HG02852 (cell line): Measurements from ENCODE around the gene PDZD2.
"Not testable (repeated sequence)": the region's sequence is repeated elsewhere in the genome, so short reads cannot be mapped to it uniquely, and the experiment has no call there.

Experiments
- ATAC-seq: cut with Tn5 transposase; IDR thresholded peaks from one replicate; pipeline ENCODE4 v1.9.1; 2021; ENCODE audit warnings: mild to moderate bottlenecking, moderate library complexity; ENCODE audit not compliant: unreplicated experiment

PDZD2 gene

DNA sequence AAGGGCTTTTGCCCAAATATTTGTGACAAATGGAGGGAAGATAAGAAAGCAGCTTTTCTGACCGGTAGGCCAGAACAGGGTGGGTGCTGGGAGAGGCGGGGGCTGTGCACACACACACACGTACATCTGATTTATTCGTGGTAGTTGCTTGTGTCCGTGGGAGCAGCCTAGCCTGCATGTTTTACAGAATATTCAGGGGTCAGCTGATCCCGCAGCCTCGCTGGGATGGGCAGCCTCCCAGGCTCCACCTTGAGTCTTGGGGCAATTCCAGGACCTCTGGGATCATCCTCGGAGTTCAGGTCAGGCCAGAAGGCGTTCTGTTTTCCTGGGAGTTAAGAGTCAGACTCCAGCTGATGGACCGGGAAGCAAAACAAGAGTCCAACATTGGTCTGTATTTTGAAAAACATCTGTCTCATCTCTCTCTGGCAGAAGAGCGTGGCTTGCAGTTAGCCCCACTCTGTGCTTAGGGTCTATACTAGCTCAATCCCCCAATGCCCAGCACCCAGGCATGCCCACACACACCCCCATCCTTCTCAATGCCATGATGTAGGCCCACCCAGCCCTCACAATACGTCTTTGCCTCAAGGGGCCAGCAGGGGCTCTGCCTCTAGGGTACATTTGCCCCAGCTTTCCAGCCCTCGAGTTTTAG, 324.6 kb downstream of the PDZD2 start:
- ATAC-seq = no peak

DNA sequence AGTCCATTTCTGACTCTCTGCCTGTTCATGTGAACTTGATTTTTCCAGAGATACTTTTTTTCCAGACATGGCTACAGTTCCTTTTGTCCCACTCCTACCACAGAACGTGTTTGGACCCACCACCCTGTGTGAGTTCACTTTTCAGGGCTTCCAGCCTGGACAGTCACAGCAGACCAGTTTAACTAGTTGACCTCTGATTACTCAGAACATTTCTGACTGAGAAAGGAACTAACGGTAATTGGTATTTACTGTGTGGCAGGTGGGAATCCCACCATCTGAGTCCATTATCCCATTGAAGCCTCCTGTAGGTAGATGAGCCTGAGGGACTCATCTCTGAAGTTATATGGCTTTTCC, 325.1 kb downstream of the PDZD2 start:
- no peak for ATAC-seq

DNA sequence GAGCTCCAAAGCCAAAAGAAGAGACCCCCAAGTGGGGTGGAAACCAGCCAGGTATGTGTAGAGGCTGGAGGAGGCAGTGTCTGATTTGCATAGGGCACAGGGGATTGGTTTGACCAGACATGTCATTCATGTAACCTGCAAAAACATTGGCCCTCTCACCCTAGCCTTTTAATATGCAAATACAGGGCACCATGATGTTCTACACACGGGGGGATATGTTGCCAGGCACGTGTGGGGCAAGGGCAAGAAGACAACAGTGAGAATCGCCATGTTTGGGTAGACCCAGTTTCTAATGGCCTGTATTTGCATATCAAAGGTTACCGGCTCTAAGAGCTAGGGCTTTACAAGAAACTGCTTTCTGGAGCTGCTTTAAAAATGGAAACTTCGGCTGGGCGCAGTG, 326.3 kb downstream of the PDZD2 start:
- ATAC-seq = no peak

DNA sequence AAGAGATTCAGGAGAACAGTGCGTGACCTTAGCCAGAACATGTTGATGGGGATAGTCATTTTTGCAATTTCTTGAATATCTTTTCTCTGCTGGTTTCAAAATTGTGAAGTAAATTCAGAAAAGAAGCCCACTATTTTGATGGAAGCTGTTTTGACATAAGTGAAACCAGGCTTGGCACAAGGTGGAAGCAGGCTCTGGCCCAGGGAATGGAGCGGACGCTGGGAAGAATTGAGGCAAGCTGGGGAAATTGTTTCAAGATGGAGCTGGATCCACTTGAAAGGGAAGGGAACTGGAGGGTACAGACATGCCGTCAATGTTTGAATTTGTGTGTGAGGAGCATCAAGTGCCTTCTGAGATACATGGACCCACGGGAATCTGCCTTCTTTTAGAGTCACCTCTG, 328.0 kb downstream of the PDZD2 start:
- no peak for ATAC-seq

DNA sequence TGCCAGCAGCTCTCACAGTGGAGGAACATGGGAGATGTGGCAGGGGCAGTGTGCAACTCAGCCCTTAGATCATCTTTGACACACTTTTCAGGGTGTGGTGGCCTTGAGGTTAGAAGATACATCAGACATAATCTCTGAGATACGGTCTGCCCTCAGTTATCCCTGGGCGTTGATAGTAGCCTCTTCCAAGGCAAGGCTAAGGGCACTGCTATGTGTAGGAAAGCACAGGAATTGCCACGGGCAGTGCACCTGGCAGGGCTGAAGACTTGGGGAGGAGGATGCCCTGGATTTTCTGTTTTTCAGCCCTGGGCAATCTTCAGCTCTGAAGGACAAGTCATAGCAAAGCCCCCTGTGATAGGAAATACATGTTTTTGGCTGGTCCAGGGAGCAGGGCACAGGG, 328.5 kb downstream of the PDZD2 start:
- ATAC-seq = no peak

DNA sequence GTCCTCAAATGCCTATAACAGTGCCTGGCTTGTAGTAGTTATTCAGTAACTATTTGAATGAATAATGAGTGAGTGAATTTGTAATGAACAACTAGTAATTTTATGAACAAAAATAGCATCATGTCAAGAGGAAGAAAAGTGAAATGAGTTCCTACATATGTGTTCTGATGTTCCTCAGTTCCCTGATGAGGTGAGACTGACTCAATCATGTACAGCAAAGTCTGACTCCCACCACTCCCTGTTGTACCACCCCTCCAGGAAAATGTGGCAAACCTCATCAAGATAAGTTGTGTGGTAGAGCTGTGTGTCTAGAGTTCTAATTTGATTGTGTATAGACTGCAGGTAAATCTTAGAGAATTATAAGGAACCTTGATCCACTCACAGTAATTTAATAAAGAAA, 333.6 kb downstream of the PDZD2 start:
- no peak for ATAC-seq

DNA sequence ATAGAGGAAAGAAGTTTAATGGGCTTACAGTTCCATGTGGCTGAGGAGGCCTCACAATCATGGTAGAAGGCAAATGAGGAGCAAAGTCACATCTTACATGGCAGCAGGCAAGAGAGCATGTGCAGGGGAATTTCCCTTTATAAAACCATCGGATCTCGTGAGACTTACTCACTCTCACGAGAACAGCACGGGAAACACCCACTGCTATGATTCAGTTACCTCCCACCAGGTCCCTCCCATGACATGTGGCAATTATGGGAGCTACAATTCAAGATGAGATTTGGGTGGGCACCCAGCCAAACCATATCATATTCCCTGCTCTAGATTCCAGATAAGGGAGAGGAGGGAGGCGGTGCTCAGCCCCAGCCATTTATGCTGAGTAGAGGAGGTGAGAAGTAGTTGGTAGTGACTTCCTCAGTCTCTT, 336.3 kb downstream of the PDZD2 start:
- not testable (repeated sequence) for ATAC-seq

DNA sequence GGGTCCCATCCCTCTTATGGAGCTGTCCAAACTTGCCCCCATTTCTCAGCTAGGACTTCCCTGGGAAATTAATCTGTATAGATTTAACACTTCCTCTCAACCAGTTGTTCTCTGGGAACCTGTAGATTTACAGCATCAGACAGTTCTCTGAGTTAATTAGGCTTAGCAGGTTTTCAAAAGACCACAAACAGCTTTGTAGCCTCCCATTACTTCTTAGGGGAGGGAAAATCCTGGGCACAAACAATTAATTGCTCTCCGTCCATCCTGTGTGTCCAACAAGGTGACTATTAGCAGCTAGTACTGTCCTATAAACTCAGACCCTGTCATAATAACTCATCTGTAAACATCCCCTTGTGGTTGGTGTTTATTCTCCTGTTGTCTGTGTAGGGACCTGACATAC, 337.2 kb downstream of the PDZD2 start:
- ATAC-seq = no peak

DNA sequence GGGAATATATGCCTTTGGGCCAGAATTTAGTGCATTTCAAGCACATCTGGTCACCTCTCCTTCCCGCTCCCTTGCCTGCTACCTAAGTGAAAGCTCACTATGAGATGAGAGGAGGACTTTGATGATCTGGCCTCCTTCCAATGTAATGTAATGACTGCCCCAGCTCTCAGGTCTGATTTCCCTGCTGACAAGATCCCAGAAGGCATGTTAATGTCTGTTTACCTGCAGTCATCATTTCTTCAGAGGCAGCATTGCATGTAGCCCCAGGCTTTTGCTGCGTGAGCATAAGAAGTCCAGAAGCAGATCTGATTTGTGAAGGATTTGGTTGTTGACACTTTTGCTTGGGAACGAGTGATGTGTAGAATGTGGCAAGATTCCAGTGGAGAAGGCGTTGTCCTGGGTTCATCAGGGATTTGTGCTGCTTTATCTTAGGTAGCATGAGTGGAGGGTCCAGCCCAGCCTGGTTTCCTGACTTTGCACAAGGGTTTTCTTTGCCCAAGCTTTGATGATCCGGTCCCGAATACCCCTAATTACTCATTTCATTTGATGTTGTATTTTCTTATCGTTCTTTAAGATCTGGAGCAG, 342.5 kb downstream of the PDZD2 start:
- ATAC-seq = no peak

DNA sequence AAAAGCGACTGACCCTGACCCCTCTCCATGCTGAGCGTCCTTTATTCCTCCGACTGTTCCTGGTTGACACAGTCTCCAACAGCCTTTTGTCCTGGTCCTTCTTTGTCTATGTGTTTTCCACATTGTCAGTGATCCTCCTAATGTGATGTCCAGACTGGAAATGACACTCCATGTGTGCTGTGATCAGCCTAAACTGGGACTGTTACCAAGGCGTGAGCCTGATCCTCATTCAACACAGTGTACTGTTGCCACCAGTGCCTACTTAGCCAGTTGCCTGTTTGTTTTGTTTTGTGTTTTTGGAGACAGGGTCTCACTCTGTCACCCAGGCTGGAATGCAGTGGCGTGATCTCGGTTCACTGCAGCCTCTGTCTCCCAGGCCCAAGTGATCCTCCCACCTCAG, 343.1 kb downstream of the PDZD2 start:
- no peak for ATAC-seq

DNA sequence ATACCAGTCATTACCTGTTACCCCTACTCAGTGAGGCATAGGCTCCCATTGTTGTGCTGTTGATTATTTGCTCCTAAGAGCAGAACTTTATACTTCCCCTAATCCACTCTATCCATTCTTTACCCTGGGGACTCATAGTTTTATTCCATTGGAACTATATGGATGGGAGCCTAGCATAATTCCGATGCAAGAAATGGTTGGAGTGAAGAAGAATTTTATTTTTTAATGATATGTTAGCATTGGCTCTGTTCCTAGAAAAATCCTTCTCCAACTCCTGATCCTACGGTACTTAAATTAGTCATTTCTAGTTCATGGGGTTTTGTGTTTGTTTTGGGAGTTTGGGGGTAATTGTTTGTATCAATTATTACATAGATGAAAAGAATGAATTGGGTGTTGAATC, 343.7 kb downstream of the PDZD2 start:
- no peak for ATAC-seq

DNA sequence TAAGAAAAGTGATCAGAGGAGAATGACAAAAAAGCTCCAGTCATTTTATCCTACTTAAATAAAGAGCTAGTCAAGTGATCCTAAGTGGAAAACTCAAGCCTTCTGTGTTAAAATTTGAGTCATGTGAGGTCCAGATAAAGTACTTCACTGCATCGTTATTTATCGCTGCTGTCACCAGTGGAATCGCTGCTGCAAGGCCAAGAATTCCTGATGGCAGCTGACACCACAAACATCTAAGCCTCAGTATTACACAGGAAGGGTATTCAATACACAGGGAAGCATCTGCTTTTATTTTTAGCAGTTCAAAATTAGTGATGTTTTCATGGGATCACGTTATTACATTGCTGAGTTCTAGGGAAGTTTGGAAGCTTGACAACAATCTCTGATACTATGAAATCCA, 344.9 kb downstream of the PDZD2 start:
- no peak for ATAC-seq

DNA sequence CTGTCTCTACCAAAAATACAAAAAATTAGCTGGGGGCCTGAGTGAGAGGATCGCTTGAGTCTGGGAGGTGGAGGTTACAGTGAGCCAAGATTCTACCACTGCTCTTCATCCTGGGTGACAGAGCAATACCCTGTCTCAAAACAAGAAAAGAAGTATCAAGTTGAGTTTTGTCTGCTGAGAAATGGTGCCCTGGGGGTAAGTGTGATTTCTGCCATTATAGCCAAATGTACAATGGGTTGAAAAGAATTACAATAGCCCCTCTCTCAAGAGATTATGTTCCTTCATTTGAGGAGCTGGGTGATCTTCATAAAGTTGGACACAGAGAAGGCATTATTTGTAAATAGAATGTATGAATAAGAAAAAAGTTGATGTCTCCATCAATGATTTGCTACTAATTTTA, 345.8 kb downstream of the PDZD2 start:
- ATAC-seq = no peak

DNA sequence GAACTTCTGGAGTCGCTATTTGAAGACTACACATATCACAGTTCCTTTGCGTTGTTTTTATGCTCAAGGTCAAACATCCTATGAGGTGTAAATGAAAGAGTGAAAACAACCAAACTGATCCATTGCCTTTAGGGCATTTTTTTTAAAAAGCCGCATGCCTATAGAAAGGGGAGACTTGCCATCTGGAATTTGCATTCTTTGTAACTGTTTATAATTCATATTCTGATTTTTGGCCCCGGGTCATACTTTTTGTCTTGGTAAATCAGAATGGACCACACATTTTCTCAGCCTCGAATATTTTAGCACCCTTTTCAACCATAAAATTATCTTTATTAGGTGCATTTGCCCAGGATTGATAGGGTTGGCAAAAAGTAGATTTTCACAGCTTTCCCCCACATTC, 347.2 kb downstream of the PDZD2 start:
- no peak for ATAC-seq

DNA sequence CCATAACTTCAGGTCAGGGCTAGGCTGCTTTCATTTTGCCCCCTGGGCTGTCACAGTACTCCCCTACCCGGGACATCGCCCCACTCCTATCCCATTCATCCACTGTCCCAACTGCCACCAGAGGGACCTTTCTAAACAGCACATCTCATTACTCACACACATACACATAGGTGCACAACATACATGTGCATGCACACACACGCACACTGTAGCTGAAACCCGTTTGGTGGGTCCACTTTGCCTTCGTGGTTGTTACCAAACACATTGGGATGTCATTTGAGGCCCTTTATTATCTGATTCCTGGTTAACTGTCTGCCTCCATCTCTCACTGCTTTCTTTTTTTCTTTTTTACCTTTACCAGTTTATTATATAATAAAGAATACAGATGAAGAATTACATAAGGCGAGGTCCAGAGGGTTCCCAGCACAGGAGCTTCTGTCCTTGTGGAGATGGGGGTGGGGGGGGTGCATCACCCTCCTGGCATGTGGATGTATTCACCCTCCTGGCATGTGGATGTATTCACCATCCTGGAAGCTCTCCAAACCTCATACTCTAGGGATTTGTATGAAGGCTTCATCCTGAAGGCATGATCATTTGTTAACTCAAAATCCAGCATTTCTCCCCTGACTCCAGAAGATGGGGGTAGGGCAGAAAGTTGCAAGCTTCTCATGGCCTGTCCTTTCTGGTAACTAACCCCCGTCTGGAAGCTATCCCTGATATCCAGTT, 349.2 kb downstream of the PDZD2 start:
- ATAC-seq = no peak

DNA sequence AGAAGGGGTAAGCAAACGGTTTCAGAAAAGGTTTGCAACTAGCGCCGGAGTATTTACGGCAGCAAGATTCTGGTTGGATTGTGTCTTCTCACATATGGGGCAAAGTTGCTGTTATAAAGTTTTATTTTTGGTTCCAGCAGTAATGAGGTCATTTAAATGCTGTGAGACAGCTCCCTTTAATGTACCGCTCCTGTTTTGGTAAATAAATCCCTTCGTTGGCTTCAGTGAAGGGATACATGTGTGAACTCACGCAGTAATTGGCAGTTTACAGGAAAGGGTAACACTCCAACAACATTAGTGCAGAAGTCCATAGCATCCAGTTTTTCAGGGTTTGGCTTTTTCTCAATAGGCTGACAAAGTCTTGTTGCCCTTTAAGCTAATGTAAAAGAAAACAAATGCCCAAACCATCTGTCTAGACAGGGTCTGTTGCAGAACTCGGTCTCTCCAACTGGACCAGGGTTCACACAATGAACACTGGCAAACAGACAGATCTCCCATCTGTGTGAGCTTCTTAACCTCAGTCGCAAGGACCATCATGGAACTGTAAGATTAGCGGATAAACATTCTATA, 351.2 kb downstream of the PDZD2 start:
- no peak for ATAC-seq

DNA sequence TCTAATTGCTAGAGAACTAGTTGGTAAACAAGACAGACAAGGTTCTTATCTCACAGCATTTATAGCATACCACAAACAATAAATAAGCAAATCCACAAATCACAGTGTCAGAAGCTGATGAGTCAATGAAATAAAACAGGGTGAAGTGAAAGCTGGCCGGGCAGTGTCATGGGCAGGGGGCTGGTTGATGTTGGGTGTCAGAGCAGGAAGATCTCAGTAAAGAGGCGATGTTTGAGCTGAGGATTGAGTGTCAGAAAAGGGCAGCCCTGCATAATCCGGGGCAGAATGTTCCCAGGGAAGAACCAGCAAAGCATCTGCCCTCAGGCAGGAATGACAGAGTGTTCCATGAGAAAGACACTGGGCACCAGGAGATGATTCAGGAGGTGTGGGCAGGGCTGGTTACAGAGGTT, 351.8 kb downstream of the PDZD2 start:
- ATAC-seq = no peak

DNA sequence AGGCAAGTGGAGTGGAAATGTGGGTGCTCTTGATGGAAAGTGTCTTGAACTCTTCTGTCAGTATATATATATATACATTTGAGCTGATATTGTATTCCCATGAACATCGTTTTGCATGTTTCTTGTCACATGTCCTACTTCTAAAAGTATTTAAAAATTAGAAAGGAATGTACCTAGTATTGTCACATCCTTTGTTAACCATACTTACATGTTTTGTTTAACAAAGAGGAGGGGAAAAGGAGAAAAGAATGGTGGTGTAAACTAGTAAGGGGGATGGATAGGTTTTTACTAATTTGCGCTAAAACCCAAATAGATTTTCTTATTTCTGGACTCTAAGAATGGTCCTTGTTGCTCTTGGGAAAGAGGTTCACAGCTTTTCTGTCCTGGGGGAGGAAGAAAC, 353.4 kb downstream of the PDZD2 start:
- ATAC-seq = no peak

DNA sequence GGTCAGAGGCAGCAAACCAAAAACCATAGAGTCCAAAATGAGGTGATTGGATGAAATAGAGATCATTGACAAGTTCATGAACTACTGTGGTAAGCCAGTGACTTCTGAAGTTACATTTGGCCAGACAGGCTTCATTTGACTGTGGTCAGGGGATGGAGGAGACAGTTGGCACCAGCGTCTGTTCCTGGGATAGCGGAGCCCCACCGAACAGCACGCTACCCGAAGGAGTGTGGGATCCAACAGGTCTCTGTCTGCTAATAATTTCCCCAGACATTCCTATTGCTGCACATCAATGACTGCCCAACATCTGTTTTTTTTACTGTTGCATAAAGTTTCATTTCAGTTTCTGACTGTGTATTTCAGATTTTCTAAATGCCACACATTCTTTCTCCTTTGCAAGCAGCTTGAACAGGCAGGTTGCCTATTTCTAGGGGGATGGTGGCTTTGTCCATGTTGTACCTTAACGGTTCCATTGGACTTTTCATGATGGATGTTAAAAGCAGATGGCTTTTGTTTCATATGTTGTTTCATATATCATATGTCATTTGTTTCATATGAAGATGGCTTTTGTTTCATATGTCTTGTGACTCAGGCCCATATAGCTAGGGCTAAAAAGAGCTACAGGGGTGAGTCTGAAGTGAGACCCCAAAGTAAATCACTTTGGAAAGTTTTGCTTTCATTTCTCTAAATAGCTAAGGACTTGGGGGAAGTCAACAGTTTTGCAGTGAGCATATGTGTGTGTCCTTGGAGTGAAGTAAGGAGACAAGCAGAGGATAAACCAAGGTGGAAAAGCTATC, 354.4 kb downstream of the PDZD2 start:
- peak; percentile 44 for ATAC-seq

DNA sequence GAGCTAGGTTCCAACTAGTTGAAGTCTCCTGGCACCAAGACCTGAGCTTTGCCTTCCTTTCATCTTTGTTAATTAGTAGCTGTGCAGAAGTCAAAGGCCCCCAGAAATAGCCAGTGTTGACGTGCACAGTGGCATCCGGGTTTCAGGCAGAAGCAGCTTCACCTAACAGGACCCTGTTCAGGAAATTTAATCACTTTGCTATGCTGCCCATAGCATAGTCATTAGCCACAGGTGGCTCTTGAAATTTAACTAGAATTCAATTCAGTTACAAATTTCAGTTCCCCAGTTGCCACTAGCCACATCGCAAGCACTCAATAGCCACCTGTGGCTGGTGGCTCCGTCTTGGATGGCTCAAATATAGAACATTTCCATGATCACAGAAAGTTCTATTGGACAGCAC, 356.1 kb downstream of the PDZD2 start:
- peak; percentile 45 for ATAC-seq

DNA sequence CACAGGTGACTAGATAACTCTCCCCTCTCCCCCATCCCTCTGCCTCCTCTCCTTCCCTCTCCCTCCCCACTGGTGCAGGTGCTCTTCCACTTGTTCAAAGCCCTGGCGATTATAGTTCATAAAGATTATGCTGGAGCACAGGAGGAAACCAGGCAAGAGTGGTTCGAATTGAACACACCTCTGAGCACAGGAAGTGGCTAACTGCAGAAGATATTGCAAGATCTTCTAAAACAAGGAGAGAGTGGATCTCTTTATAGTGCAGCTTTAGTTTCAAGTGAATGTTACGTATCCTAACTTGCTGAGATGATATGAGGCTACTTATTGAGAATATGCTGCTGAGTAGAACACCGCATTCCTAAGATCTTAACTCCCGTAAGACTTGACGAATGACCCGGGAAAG, 356.8 kb downstream of the PDZD2 start:
- no peak for ATAC-seq
